ENCODE results near the gene ACTR2. TPM values are rescaled to one million over a fixed set of nuclear protein-coding genes. Genes with fewer than 3 reads are reported as not detected.

The ACTR2 gene
- total and polyA plus RNA-seq, 2 of the 13 experiments (the other 11 are each of a cell fraction or from before 2014, with no cell fraction given), result 51.2 to 100 TPM

DNA sequence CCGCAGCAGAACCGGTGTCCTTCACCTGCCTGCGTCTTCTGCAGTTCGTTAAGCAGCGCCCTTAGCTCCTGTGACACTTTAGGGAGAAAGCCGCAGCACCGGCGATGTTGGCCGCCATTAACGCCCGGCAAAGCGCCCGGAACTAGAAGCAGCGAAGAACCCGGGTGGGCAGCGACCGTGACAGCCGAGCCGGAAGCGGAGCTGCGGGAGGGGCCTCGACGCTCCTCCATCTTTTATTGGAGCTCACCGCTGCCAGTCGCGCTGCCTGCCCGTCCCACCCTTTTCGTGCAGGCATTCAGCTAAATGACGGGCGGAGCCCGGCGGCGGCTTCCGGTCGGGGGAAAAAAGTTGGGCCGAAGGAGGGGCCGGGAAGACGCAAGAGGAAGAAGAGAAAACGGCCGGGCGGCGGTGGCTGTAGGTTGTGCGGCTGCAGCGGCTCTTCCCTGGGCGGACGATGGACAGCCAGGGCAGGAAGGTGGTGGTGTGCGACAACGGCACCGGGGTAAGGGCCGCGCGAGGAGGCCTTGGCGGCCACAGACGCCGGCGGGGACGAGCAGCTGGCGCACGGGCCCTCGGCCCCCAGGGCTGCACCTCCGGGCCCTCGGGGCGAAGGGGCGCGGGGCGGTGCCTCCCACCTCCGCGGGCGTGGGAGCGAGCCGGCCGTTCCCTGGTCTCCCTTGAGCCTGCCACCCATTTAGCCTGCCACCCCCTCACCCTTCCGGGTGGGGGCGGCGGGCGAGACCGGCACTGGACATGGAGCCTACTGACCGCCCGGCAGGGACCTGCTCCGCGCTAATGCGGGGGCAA, at the start of gene ACTR2 (continued):
- TF ChIP-seq, protein P1, sequence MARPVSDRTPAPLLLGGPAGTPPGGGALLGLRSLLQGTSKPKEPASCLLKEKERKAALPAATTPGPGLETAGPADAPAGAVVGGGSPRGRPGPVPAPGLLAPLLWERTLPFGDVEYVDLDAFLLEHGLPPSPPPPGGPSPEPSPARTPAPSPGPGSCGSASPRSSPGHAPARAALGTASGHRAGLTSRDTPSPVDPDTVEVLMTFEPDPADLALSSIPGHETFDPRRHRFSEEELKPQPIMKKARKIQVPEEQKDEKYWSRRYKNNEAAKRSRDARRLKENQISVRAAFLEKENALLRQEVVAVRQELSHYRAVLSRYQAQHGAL (CRISPR knock-in tag; IDR thresholded peaks at IDR 0.05; ENCODE audit: not compliant biosample characterization), result peak; percentile 85
- TF ChIP-seq ZSCAN29 (CRISPR knock-in tag; conservative IDR thresholded peaks at IDR 0.05) (peak; percentile 73; the same call in 1 of the 2 replicates), NCOA2 (CRISPR knock-in tag; IDR thresholded peaks at IDR 0.05) (peak; percentile 35), NFRKB (IDR thresholded peaks at IDR 0.05) (no peak; the same call in 1 of the 2 replicates), GATAD2A (CRISPR knock-in tag; IDR thresholded peaks at IDR 0.05) (peak; percentile 31), ATF1 (CRISPR knock-in tag; IDR thresholded peaks at IDR 0.05) (no peak; the same call in 1 of the 2 replicates), SP2 (CRISPR knock-in tag; IDR thresholded peaks at IDR 0.05) (peak; percentile 99), TAF15 (IDR thresholded peaks at IDR 0.05; ENCODE audit: low read depth, low read length, poor library complexity, severe bottlenecking) (peak; percentile 57), GTF2F1 (IDR thresholded peaks at IDR 0.05; ENCODE audit: low read length) (peak; percentile 63; the same call in 1 of the 2 replicates), ZNF138 (CRISPR knock-in tag; IDR thresholded peaks at IDR 0.05; ENCODE audit: low read depth) (peak; percentile 39; the same call in 1 of the 2 replicates)
- TF ChIP-seq, protein P2, sequence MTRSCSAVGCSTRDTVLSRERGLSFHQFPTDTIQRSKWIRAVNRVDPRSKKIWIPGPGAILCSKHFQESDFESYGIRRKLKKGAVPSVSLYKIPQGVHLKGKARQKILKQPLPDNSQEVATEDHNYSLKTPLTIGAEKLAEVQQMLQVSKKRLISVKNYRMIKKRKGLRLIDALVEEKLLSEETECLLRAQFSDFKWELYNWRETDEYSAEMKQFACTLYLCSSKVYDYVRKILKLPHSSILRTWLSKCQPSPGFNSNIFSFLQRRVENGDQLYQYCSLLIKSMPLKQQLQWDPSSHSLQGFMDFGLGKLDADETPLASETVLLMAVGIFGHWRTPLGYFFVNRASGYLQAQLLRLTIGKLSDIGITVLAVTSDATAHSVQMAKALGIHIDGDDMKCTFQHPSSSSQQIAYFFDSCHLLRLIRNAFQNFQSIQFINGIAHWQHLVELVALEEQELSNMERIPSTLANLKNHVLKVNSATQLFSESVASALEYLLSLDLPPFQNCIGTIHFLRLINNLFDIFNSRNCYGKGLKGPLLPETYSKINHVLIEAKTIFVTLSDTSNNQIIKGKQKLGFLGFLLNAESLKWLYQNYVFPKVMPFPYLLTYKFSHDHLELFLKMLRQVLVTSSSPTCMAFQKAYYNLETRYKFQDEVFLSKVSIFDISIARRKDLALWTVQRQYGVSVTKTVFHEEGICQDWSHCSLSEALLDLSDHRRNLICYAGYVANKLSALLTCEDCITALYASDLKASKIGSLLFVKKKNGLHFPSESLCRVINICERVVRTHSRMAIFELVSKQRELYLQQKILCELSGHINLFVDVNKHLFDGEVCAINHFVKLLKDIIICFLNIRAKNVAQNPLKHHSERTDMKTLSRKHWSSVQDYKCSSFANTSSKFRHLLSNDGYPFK (CRISPR knock-in tag; IDR thresholded peaks at IDR 0.05; ENCODE audit: borderline replicate concordance), result peak; percentile 96
- TF ChIP-seq, protein P3, sequence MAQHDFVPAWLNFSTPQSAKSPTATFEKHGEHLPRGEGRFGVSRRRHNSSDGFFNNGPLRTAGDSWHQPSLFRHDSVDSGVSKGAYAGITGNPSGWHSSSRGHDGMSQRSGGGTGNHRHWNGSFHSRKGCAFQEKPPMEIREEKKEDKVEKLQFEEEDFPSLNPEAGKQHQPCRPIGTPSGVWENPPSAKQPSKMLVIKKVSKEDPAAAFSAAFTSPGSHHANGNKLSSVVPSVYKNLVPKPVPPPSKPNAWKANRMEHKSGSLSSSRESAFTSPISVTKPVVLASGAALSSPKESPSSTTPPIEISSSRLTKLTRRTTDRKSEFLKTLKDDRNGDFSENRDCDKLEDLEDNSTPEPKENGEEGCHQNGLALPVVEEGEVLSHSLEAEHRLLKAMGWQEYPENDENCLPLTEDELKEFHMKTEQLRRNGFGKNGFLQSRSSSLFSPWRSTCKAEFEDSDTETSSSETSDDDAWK (CRISPR knock-in tag; IDR thresholded peaks at IDR 0.05), result no peak
- TF ChIP-seq, protein P4, sequence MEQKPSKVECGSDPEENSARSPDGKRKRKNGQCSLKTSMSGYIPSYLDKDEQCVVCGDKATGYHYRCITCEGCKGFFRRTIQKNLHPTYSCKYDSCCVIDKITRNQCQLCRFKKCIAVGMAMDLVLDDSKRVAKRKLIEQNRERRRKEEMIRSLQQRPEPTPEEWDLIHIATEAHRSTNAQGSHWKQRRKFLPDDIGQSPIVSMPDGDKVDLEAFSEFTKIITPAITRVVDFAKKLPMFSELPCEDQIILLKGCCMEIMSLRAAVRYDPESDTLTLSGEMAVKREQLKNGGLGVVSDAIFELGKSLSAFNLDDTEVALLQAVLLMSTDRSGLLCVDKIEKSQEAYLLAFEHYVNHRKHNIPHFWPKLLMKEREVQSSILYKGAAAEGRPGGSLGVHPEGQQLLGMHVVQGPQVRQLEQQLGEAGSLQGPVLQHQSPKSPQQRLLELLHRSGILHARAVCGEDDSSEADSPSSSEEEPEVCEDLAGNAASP (CRISPR knock-in tag; IDR thresholded peaks at IDR 0.05; ENCODE audit: borderline replicate concordance), result peak; percentile 54
- TF ChIP-seq, protein P5, sequence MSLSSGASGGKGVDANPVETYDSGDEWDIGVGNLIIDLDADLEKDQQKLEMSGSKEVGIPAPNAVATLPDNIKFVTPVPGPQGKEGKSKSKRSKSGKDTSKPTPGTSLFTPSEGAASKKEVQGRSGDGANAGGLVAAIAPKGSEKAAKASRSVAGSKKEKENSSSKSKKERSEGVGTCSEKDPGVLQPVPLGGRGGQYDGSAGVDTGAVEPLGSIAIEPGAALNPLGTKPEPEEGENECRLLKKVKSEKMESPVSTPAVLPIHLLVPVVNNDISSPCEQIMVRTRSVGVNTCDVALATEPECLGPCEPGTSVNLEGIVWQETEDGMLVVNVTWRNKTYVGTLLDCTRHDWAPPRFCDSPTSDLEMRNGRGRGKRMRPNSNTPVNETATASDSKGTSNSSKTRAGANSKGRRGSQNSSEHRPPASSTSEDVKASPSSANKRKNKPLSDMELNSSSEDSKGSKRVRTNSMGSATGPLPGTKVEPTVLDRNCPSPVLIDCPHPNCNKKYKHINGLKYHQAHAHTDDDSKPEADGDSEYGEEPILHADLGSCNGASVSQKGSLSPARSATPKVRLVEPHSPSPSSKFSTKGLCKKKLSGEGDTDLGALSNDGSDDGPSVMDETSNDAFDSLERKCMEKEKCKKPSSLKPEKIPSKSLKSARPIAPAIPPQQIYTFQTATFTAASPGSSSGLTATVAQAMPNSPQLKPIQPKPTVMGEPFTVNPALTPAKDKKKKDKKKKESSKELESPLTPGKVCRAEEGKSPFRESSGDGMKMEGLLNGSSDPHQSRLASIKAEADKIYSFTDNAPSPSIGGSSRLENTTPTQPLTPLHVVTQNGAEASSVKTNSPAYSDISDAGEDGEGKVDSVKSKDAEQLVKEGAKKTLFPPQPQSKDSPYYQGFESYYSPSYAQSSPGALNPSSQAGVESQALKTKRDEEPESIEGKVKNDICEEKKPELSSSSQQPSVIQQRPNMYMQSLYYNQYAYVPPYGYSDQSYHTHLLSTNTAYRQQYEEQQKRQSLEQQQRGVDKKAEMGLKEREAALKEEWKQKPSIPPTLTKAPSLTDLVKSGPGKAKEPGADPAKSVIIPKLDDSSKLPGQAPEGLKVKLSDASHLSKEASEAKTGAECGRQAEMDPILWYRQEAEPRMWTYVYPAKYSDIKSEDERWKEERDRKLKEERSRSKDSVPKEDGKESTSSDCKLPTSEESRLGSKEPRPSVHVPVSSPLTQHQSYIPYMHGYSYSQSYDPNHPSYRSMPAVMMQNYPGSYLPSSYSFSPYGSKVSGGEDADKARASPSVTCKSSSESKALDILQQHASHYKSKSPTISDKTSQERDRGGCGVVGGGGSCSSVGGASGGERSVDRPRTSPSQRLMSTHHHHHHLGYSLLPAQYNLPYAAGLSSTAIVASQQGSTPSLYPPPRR (CRISPR knock-in tag; IDR thresholded peaks at IDR 0.05; ENCODE audit: borderline replicate concordance), result no peak; the same call in 1 of the 2 replicates
- TF ChIP-seq, protein P6, sequence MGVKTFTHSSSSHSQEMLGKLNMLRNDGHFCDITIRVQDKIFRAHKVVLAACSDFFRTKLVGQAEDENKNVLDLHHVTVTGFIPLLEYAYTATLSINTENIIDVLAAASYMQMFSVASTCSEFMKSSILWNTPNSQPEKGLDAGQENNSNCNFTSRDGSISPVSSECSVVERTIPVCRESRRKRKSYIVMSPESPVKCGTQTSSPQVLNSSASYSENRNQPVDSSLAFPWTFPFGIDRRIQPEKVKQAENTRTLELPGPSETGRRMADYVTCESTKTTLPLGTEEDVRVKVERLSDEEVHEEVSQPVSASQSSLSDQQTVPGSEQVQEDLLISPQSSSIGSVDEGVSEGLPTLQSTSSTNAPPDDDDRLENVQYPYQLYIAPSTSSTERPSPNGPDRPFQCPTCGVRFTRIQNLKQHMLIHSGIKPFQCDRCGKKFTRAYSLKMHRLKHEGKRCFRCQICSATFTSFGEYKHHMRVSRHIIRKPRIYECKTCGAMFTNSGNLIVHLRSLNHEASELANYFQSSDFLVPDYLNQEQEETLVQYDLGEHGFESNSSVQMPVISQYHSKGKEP (CRISPR knock-in tag; IDR thresholded peaks at IDR 0.05), result 0 out of 2 replicates have a peak, but pooled peaks have one; percentile 51

Measured in HepG2 (cell line).